Middle frontal gyrus (tissue), 1 donor: ENCODE measurements around the gene SLC3A2.
A peak's percentile ranks its signal among the peaks of the same experiment; 100 is the strongest.

ENCODE experiments used
- DNase-seq: peaks from one replicate; pipeline ENCODE4 v3.0.0-alpha.2; 2015; ENCODE audit warnings: low spot score; ENCODE audit errors: extremely low spot score

The SLC3A2 gene

GRCh38 chr11:62880231-62880802 is 379 bp upstream of the SLC3A2 start:
- DNase-seq = no peak

GRCh38 chr11:62881579-62882430 is 1.1 kb downstream of the SLC3A2 start:
- peak; percentile 77 for DNase-seq

GRCh38 chr11:62882431-62882749 is 1.7 kb downstream of the SLC3A2 start:
- DNase-seq = no peak

- no peak for DNase-seq
Observed at GRCh38 chr11:62882788-62883501, 2.2 kb downstream of the SLC3A2 start.

GRCh38 chr11:62883673-62884072 is 3.0 kb downstream of the SLC3A2 start:
- DNase-seq = no peak

GRCh38 chr11:62885137-62885750 is 4.5 kb downstream of the SLC3A2 start:
- no peak for DNase-seq

- DNase-seq = no peak
Observed at GRCh38 chr11:62888406-62888805, 7.7 kb downstream of the SLC3A2 start.

- DNase-seq = no peak
Observed at GRCh38 chr11:62889126-62889483, 8.4 kb downstream of the SLC3A2 start.

GRCh38 chr11:62889484-62890437 is 9.1 kb downstream of the SLC3A2 start:
- DNase-seq = no peak

- DNase-seq = no peak
Observed at GRCh38 chr11:62892077-62892922, 11.6 kb downstream of the SLC3A2 start.

GRCh38 chr11:62895501-62895900 is 14.8 kb downstream of the SLC3A2 start:
- DNase-seq = no peak

GRCh38 chr11:62896049-62896448 is 15.4 kb downstream of the SLC3A2 start:
- no peak for DNase-seq

- no peak for DNase-seq
Observed at GRCh38 chr11:62897311-62897710, 16.6 kb downstream of the SLC3A2 start.

- DNase-seq = no peak
Observed at GRCh38 chr11:62898027-62898426, 17.3 kb downstream of the SLC3A2 start.

- DNase-seq = no peak
Observed at GRCh38 chr11:62902932-62903331, 22.2 kb downstream of the SLC3A2 start.

GRCh38 chr11:62905296-62905695 is 24.6 kb downstream of the SLC3A2 start:
- no peak for DNase-seq

GRCh38 chr11:62905927-62906531 is 25.3 kb downstream of the SLC3A2 start:
- peak; percentile 85 for DNase-seq

- DNase-seq = no peak
Observed at GRCh38 chr11:62908468-62909072, 27.9 kb downstream of the SLC3A2 start.
